Spleen (tissue), 7 donors: ENCODE data around the gene IFNA17.

Source experiments
- POLR2A ChIP-seq, 3 donors: fragments of 450-650 bp; IDR thresholded peaks; one replicate each; pipeline ENCODE4 v1.5.1; 2017; ENCODE audit warnings: antibody characterized with exemption in 3 of 3, mild to moderate bottlenecking in 1 of 3
- POLR2AphosphoS5 ChIP-seq, 3 donors: sonication (generic); formaldehyde crosslinking; IDR thresholded peaks; one replicate each; pipeline ENCODE4 v1.5.1; 2017; ENCODE audit warnings: antibody characterized with exemption in 3 of 3
- TF ChIP-seq, protein P1 (sequence below), 11 experiments: fragments of 200-600 bp in 7 of 11; fragments of 450-650 bp in 4 of 11; sonication (generic) in 4 of 11; IDR thresholded peaks in 8 of 11; conservative IDR thresholded peaks in 3 of 11; 1 replicate in 7 of 11; 2 replicates in 4 of 11; pipeline versions ENCODE4 v1.4.0 to v1.8.0; 2016 to 2021; ENCODE audit warnings: antibody characterized with exemption in 11 of 11, inconsistent platforms in 4 of 11, mild to moderate bottlenecking in 1 of 11
- donor health status: DM: no; HTN: no; CAD: no; lungs with moderate emphysema.
- donor health status: DM: no; HTN: no; CAD: no.
- donor health status: DM: no; HTN: no; CAD: no.

DNA sequence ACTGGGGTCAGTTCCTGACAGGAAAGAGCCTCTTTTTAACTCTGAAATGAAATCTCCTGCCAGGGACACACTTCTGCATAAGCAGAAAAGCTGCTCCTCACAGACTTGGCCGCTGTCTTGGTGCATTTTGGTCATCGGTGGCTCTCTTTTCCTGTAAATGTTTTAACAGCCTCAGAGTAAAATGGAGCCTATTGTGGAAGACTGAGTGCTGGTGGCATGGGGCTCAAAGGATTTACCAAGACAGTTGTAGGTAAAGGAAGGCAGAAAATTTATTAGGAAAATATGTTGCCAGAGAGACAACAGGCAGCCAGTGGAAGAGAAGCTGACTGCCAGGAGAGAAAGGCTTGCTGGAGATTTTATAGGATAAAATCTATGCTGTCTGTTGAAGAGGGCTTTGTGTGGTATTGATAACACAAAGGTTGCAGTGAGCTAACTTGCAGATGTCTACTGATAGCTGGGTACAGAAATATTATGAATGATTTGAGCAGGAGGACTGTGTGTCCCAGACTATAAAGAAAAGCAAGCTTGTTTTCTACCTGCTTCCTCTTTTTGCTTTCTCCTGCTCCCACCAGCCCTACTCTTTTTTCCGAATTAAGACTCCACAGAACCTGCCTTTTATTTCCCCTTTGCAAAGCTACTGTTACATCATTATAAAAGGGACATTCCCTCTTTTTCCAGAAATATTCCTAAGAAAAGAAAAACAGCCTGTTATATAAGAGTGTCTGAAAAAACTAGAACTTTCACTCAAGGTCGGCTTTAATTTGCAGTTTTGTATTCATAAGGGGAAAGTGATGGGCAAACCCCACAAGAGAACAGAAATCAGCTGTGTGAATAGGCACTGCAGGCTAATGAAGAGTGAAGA lies 39.7 kb upstream of the IFNA17 start:
- TF ChIP-seq, protein P1, sequence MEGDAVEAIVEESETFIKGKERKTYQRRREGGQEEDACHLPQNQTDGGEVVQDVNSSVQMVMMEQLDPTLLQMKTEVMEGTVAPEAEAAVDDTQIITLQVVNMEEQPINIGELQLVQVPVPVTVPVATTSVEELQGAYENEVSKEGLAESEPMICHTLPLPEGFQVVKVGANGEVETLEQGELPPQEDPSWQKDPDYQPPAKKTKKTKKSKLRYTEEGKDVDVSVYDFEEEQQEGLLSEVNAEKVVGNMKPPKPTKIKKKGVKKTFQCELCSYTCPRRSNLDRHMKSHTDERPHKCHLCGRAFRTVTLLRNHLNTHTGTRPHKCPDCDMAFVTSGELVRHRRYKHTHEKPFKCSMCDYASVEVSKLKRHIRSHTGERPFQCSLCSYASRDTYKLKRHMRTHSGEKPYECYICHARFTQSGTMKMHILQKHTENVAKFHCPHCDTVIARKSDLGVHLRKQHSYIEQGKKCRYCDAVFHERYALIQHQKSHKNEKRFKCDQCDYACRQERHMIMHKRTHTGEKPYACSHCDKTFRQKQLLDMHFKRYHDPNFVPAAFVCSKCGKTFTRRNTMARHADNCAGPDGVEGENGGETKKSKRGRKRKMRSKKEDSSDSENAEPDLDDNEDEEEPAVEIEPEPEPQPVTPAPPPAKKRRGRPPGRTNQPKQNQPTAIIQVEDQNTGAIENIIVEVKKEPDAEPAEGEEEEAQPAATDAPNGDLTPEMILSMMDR (IDR thresholded peaks at IDR 0.05 in 8 of 11, conservative IDR thresholded peaks at IDR 0.05 in 3 of 11) = no peak
- no peak for TF ChIP-seq POLR2A (IDR thresholded peaks at IDR 0.05)
- TF ChIP-seq POLR2AphosphoS5 (IDR thresholded peaks at IDR 0.05) = no peak
